ENCODE results near the gene ARL17A.
"Not testable (repeated sequence)": the region's sequence is repeated elsewhere in the genome, so short reads cannot be mapped to it uniquely, and the experiment has no call there.

ARL17A gene

GRCh38 chr17:46590157-46591146 lies 11.0 kb upstream of the ARL17A start, which contains the start of gene NSF:
Gene NSF, plus strand, starts transcription at chr17:46590669. Its CDS starts 107 bp downstream, at chr17:46590776.
- H3K4me3 ChIP-seq (replicated peaks; ENCODE audit: insufficient read depth, low read length); H3K27me3 ChIP-seq (ENCODE audit: insufficient read depth, poor library complexity, severe bottlenecking); DNase-seq (ENCODE audit: low read depth in 1 of 2, low spot score in 1 of 2); H3K27ac ChIP-seq (replicated peaks): not testable (repeated sequence)

GRCh38 chr17:46585444-46585843 lies 6.0 kb upstream of the ARL17A start:
- H3K4me3 ChIP-seq (replicated peaks; ENCODE audit: insufficient read depth, low read length); H3K27ac ChIP-seq (replicated peaks); DNase-seq (ENCODE audit: low read depth in 1 of 2, low spot score in 1 of 2); H3K27me3 ChIP-seq (ENCODE audit: insufficient read depth, poor library complexity, severe bottlenecking): not testable (repeated sequence)

- TF ChIP-seq SPI1 (IDR thresholded peaks at IDR 0.05; ENCODE audit: borderline replicate concordance, low read depth), result peak; percentile 15; the same call in 1 of the 2 replicates
- peak overlapping the region; percentile 20; the same call in 1 of the 2 replicates for H3K4me3 ChIP-seq (replicated peaks; ENCODE audit: insufficient read depth, low read length)
- not testable (repeated sequence) for H3K27me3 ChIP-seq (ENCODE audit: insufficient read depth, poor library complexity, severe bottlenecking); H3K27ac ChIP-seq (replicated peaks); DNase-seq (ENCODE audit: low read depth in 1 of 2, low spot score in 1 of 2)
These were observed 591 bp upstream of the ARL17A start for GRCh38 chr17:46580082-46580481.

GRCh38 chr17:46571796-46572195 lies 7.7 kb downstream of the ARL17A start:
- DNase-seq (ENCODE audit: low read depth in 1 of 2, low spot score in 1 of 2); H3K27me3 ChIP-seq (ENCODE audit: insufficient read depth, poor library complexity, severe bottlenecking); H3K4me3 ChIP-seq (replicated peaks; ENCODE audit: insufficient read depth, low read length); H3K27ac ChIP-seq (replicated peaks): not testable (repeated sequence)

- H3K27ac ChIP-seq (replicated peaks); H3K27me3 ChIP-seq (ENCODE audit: insufficient read depth, poor library complexity, severe bottlenecking); H3K4me3 ChIP-seq (replicated peaks; ENCODE audit: insufficient read depth, low read length); DNase-seq (ENCODE audit: low read depth in 1 of 2, low spot score in 1 of 2): not testable (repeated sequence)
These were observed 12.5 kb downstream of the ARL17A start for GRCh38 chr17:46566980-46567379.

GRCh38 chr17:46566284-46566683 lies 13.2 kb downstream of the ARL17A start:
- DNase-seq (ENCODE audit: low read depth in 1 of 2, low spot score in 1 of 2); H3K27ac ChIP-seq (replicated peaks); H3K4me3 ChIP-seq (replicated peaks; ENCODE audit: insufficient read depth, low read length); H3K27me3 ChIP-seq (ENCODE audit: insufficient read depth, poor library complexity, severe bottlenecking): not testable (repeated sequence)

GRCh38 chr17:46560048-46560447 lies 19.4 kb downstream of the ARL17A start:
- DNase-seq (ENCODE audit: low read depth in 1 of 2, low spot score in 1 of 2); H3K27ac ChIP-seq (replicated peaks); H3K4me3 ChIP-seq (replicated peaks; ENCODE audit: insufficient read depth, low read length); H3K27me3 ChIP-seq (ENCODE audit: insufficient read depth, poor library complexity, severe bottlenecking): not testable (repeated sequence)

GRCh38 chr17:46559155-46559554 lies 20.3 kb downstream of the ARL17A start:
- not testable (repeated sequence) for H3K27ac ChIP-seq (replicated peaks); H3K27me3 ChIP-seq (ENCODE audit: insufficient read depth, poor library complexity, severe bottlenecking); DNase-seq (ENCODE audit: low read depth in 1 of 2, low spot score in 1 of 2); H3K4me3 ChIP-seq (replicated peaks; ENCODE audit: insufficient read depth, low read length)

GRCh38 chr17:46548607-46549006 lies 30.9 kb downstream of the ARL17A start:
- not testable (repeated sequence) for H3K27me3 ChIP-seq (ENCODE audit: insufficient read depth, poor library complexity, severe bottlenecking); DNase-seq (ENCODE audit: low read depth in 1 of 2, low spot score in 1 of 2); H3K4me3 ChIP-seq (replicated peaks; ENCODE audit: insufficient read depth, low read length)

GRCh38 chr17:46534716-46535115 lies 44.8 kb downstream of the ARL17A start:
- H3K27ac ChIP-seq (replicated peaks); DNase-seq (ENCODE audit: low read depth in 1 of 2, low spot score in 1 of 2); H3K4me3 ChIP-seq (replicated peaks; ENCODE audit: insufficient read depth, low read length); H3K27me3 ChIP-seq (ENCODE audit: insufficient read depth, poor library complexity, severe bottlenecking): not testable (repeated sequence)

More at GRCh38 chr17:46548607-46549006, 30.9 kb downstream of the ARL17A start:
- H3K27ac ChIP-seq (replicated peaks), result not testable (repeated sequence)

GRCh38 chr17:46512168-46512567 lies 67.3 kb downstream of the ARL17A start, which contains the start of gene LRRC37A2:
Gene LRRC37A2, plus strand, starts transcription at chr17:46512468. Its CDS starts 245 bp downstream, at chr17:46512713.
- not testable (repeated sequence) for H3K4me3 ChIP-seq (replicated peaks; ENCODE audit: insufficient read depth, low read length); H3K27ac ChIP-seq (replicated peaks); DNase-seq (ENCODE audit: low read depth in 1 of 2, low spot score in 1 of 2); H3K27me3 ChIP-seq (ENCODE audit: insufficient read depth, poor library complexity, severe bottlenecking)

GRCh38 chr17:46505896-46506295 lies 73.6 kb downstream of the ARL17A start:
- H3K4me3 ChIP-seq (replicated peaks; ENCODE audit: insufficient read depth, low read length); H3K27me3 ChIP-seq (ENCODE audit: insufficient read depth, poor library complexity, severe bottlenecking); DNase-seq (ENCODE audit: low read depth in 1 of 2, low spot score in 1 of 2): not testable (repeated sequence)

GRCh38 chr17:46499437-46500139 lies 79.9 kb downstream of the ARL17A start:
- DNase-seq (ENCODE audit: low read depth in 1 of 2, low spot score in 1 of 2); H3K27me3 ChIP-seq (ENCODE audit: insufficient read depth, poor library complexity, severe bottlenecking); H3K27ac ChIP-seq (replicated peaks); H3K4me3 ChIP-seq (replicated peaks; ENCODE audit: insufficient read depth, low read length): not testable (repeated sequence)

More at GRCh38 chr17:46505896-46506295, 73.6 kb downstream of the ARL17A start:
- not testable (repeated sequence) for H3K27ac ChIP-seq (replicated peaks)

GRCh38 chr17:46492021-46492420 lies 87.5 kb downstream of the ARL17A start:
- H3K4me3 ChIP-seq (replicated peaks; ENCODE audit: insufficient read depth, low read length); H3K27me3 ChIP-seq (ENCODE audit: insufficient read depth, poor library complexity, severe bottlenecking); H3K27ac ChIP-seq (replicated peaks); DNase-seq (ENCODE audit: low read depth in 1 of 2, low spot score in 1 of 2): not testable (repeated sequence)
